HG02610 (cell line): ENCODE measurements around the gene SLC7A14.
"Not testable (repeated sequence)": the region's sequence is repeated elsewhere in the genome, so short reads cannot be mapped to it uniquely, and the experiment has no call there.

Experiments
- ATAC-seq: cut with Tn5 transposase; IDR thresholded peaks from one replicate; pipeline ENCODE4 v1.9.1; 2021; ENCODE audit warnings: mild to moderate bottlenecking, moderate library complexity; ENCODE audit not compliant: unreplicated experiment

The SLC7A14 gene

DNA sequence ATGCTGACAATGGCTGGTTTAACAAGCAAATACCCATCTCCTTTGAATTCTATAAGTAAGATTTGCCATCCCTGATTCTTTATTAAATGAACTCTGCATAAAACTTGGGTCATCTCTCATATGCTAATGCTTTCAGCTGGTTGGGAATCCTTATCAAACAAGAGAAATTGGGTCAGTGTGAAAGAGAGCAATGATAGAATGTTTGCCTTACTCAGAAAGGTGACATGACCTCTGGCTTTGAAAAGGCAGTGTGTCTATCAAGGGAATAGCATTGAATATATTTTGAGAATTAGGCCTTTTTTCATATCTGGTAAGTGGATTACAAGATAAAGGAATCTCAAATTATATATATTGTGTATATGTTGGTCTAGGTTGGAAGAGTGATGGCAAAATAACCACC is 8.7 kb upstream of the SLC7A14 start:
- no peak for ATAC-seq

DNA sequence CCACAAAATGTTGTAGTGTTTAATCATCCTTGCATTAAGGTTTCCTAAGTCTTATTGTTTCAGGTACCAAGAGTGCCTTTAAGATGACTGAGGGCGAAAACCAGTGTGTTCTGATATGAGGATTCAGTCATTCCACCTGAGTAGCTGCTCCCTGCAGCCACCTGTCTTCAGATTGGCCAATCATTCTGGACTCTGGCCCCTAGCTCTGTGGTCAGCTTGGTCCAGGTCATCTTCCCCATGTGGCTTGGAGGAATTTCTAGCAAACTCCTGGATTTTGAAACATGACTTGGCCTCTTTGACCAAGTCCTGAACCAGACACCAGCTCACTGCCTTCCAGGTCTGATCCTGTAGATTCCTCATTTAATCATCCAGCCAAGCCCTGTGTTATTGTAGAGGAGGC is 7.8 kb upstream of the SLC7A14 start:
- no peak for ATAC-seq

GRCh38 chr3:170589113-170589512 is 3.2 kb upstream of the SLC7A14 start:
- ATAC-seq, result no peak

DNA sequence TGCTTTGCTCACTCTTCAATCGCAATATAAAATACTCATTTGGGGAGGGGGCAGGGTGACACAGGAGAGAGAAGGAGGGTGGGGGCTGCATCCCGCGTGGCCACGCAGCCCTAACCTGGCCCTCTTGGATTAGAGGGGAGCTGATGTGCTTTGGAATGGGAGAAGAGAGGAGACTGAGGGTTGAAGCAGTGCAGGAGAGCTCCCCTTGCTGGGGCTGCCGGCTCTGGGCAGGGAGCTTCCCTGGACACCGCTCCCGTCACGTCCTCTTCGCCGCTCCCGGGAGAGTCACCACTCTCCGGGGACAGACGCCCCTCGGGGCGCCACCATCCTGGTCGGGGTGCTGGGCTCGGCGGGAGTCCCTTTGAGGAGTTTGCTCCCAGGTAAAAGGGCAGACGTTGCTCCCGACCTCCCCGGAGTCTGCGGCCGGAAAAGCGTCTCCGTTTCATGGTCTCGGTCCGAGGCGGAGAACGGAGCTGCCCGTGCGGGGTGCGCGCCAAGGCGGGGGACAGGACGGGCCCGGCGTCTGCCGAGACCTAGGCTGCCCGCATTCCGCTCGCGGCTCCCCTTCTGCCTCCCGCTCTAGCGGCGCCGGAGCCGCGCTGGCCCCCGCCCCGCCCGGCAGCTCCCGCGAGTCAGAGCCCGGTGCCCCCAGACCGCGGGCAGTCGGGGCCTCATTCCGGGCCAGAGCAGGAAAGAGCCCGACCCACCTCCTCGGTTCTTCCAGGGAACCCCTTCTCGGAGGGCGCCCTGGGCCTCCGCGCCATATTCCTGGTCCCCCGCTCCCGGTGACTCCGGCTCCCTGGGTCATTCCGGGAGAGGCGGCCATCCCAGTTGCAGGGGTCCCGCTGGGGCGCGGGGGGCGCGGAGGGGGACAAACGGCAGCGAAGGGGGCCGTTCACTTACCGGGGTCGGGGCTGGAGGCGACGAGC is 603 bp downstream of the SLC7A14 start:
- ATAC-seq, result no peak

DNA sequence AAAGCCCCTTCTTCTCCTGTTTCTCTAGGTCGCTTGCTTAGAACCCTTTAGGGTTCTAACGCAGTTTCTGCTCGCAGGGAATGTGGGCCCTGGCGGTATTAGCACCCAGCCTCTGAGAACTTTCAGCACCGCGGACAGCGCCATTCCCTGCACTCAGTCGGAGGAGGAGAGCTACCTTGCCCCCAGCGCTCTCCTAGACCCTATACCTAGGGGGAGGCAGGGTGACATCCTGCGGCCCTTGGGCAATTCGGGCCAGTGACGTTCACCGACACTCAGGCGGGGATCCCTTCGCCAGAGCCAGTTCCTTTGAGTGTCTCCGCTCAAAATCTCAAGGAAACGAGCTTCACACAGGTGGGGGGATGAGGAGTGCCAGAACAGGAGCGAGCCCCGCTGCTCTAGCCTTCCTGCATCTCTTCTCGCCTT is 1.3 kb downstream of the SLC7A14 start:
- no peak for ATAC-seq

GRCh38 chr3:170579646-170580045 is 6.2 kb downstream of the SLC7A14 start:
- no peak for ATAC-seq

DNA sequence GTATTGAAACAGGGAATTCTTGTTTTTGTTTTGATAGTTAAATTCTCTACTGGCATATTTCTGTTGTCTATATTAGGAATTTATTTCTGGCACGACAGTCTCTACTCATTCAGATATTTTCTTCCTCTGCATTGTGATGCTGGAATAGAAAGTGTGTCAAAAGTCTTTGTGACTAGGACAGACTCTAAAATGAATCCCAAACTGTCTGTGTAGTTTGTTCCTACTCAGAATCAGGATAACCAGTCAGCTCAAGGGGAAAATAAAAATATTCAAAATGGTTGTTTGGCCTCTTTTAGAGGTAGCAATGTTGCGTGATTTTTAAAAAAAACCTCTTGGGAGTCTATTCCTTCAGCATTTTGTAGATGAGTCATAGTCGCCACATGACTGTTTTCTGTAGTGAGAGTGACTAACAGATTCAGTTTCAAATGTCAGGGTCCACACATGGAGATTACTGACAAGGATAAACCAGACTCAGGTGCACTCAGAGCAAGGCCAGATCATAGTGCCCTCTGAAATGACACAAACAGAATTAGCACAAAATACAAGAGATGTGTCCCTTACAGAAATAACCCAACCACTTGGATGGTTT is 13.1 kb downstream of the SLC7A14 start:
- ATAC-seq, result peak; percentile 99

DNA sequence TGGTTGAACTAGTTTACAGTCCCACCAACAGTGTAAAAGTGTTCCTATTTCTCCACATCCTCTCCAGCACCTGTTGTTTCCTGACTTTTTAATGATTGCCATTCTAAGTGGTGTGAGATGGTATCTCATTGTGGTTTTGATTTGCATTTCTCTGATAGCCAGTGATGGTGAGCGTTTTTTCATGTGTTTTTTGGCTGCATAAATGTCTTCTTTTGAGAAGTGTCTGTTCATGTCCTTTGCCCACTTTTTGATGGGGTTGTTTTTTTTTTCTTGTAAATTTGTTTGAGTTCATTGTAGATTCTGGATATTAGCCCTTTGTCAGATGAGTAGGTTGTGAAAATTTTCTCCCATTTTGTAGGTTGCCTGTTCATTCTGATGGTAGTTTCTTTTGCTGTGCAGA is 18.3 kb downstream of the SLC7A14 start:
- not testable (repeated sequence) for ATAC-seq

GRCh38 chr3:170566413-170566812 is 19.5 kb downstream of the SLC7A14 start:
- no peak for ATAC-seq

GRCh38 chr3:170565495-170565894 is 20.4 kb downstream of the SLC7A14 start:
- ATAC-seq, result no peak

GRCh38 chr3:170564664-170565063 is 21.2 kb downstream of the SLC7A14 start:
- no peak for ATAC-seq

GRCh38 chr3:170563712-170564423 is 22.0 kb downstream of the SLC7A14 start:
- ATAC-seq, result peak; percentile 87

DNA sequence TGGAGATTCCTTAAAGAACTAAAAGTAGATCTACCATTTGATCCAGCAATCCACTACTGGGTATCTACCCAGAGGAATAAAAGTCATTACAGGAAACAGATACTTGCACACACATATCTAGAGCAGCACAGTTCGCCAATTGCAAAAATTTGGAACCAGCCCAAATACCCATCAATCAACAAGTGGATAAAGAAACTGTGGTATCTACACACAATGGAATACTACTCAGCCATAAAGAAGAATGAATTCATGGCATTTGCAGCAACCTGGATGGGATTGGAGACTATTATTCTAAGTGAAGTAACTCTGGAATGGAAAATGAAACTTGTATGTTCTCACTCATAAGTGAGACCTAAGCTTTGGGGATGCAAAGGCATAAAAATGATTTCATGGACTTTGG is 23.8 kb downstream of the SLC7A14 start:
- ATAC-seq, result no peak

GRCh38 chr3:170560717-170561382 is 25.0 kb downstream of the SLC7A14 start:
- ATAC-seq, result no peak

DNA sequence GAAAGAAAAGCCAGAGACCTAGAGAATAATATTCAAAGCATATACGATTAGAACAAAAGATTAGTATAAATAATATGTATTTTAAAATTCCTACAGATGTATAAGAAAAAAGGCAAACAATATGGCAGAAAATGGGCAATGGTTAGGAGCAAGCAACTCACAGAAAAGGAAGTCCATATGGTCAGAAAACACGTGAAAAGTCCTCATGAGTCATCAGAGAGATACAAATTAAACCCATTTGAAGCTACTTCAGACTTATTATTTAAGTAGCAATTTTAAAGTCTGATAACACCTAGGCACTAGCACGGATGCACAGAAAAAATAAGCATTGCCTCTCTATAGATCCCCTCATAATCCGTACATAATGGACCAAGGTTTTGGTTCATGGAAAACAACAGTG is 25.6 kb downstream of the SLC7A14 start:
- ATAC-seq, result no peak

GRCh38 chr3:170558427-170558826 is 27.4 kb downstream of the SLC7A14 start:
- ATAC-seq, result no peak

- ATAC-seq, result no peak
Observed at GRCh38 chr3:170555329-170555728, 30.5 kb downstream of the SLC7A14 start.

DNA sequence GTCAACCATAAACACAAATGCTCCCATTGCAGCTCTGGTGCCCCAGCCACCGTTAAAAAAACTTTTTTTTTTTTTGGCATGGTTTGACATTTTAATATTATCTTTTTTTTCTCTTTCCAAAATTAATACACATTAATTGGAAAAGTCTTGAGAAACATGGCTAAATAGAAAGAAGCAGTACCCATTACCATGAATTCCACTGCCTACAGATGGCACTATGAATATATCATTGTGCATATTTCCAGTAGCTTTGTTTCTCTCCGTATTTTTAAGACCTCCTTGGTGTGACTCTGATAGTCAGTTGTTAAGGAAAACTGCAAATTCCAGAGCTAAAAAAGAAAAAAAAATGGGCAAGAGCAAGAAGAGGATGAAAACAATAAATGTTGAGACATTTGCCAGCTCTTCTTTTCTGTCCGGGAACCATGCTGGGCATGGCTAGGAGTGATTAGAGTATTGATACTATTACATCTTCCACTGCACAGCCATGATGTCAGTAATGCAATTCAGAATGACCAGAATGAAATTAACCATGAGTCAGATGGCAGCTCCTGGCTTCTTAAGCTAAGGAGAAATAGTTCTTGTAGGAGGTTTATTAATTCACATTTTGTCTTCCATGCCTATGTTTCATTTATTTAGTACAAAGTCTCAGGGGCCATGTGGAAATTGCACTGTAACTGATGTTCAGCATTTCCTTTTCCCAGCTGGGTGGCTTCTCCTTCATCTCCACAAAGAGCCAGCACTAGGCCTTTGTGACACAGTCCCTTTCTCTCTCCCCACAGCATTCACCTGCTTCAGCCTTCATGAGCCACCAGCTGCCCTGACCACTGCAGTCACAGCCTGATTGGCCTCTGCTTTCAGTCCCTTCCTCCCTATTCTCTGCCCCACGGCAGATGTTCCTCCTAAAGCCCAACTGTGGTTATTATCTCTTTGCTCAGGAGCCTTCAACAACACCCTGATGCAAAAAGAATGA is 31.8 kb downstream of the SLC7A14 start:
- no peak for ATAC-seq

GRCh38 chr3:170551252-170551651 is 34.6 kb downstream of the SLC7A14 start:
- no peak for ATAC-seq

GRCh38 chr3:170542704-170543103 is 43.2 kb downstream of the SLC7A14 start:
- ATAC-seq, result no peak
